Fibroblast of lung (primary cell): ENCODE data around the gene TUBGCP4.

ENCODE experiments used
- EZH2 ChIP-seq: IDR thresholded peaks from 2 replicates; pipeline ENCODE4 v1.5.1; 2012; ENCODE audit warnings: low read length, control low read depth, mild to moderate bottlenecking; ENCODE audit errors: missing control alignments
- TF ChIP-seq, protein P1 (sequence below), 2 donors: IDR thresholded peaks in 1 of 2; conservative IDR thresholded peaks in 1 of 2; 1 replicate in 1 of 2; 2 replicates in 1 of 2; pipeline ENCODE4 v1.5.1; 2011 to 2012; ENCODE audit warnings: low read length in 2 of 2, control low read depth in 1 of 2, inconsistent platforms in 1 of 2, low read depth in 1 of 2, mild to moderate bottlenecking in 1 of 2

DNA sequence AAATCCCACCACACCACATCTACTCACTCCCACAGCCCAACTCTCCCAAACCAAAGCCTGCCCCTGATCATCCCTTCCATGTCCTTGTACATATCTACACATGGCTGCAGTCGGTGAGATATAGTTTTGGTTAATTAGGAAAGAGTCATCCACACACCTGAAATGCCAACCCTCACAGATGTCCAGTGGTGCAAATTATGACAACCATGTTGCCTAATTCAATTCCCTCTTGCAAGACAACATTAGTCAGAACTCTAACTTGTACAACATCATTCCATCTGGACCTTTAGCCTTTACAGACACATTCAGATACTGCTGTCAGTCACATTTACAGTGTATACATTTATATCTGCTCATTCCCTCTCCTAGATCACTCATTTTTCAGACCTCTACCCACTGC lies 41.2 kb downstream of the TUBGCP4 start:
- TF ChIP-seq, protein P1, sequence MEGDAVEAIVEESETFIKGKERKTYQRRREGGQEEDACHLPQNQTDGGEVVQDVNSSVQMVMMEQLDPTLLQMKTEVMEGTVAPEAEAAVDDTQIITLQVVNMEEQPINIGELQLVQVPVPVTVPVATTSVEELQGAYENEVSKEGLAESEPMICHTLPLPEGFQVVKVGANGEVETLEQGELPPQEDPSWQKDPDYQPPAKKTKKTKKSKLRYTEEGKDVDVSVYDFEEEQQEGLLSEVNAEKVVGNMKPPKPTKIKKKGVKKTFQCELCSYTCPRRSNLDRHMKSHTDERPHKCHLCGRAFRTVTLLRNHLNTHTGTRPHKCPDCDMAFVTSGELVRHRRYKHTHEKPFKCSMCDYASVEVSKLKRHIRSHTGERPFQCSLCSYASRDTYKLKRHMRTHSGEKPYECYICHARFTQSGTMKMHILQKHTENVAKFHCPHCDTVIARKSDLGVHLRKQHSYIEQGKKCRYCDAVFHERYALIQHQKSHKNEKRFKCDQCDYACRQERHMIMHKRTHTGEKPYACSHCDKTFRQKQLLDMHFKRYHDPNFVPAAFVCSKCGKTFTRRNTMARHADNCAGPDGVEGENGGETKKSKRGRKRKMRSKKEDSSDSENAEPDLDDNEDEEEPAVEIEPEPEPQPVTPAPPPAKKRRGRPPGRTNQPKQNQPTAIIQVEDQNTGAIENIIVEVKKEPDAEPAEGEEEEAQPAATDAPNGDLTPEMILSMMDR (conservative IDR thresholded peaks at IDR 0.05 in 1 of 2, IDR thresholded peaks at IDR 0.05 in 1 of 2; ENCODE audit: low read depth in 1 of 2, low read length in 2 of 2): no peak
- no peak for TF ChIP-seq EZH2
